ENCODE measurements around the gene ALDH2. TPM values are rescaled to one million over a fixed set of nuclear protein-coding genes. Genes with fewer than 3 reads are reported as not detected.
"Not testable (repeated sequence)": the region's sequence is repeated elsewhere in the genome, so short reads cannot be mapped to it uniquely, and the experiment has no call there.

Gene ALDH2
- total RNA-seq, 1 donor from 2014 or later: 59.5 TPM

DNA sequence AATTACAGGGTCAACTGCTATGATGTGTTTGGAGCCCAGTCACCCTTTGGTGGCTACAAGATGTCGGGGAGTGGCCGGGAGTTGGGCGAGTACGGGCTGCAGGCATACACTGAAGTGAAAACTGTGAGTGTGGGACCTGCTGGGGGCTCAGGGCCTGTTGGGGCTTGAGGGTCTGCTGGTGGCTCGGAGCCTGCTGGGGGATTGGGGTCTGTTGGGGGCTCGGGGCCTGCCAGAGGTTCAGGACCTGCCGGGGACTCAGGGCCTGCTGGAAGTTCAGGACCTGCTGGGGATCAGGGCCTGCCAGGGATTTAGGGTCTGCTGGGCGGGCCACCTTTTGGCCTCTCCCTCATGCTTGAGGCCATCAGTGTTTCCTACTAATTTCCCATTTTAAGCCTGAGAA lies 37.1 kb downstream of the ALDH2 start:
- no peak overlapping the region for H3K27ac Mint-ChIP-seq
- H3K4me3 Mint-ChIP-seq: no peak overlapping the region
- TF ChIP-seq, protein P1, sequence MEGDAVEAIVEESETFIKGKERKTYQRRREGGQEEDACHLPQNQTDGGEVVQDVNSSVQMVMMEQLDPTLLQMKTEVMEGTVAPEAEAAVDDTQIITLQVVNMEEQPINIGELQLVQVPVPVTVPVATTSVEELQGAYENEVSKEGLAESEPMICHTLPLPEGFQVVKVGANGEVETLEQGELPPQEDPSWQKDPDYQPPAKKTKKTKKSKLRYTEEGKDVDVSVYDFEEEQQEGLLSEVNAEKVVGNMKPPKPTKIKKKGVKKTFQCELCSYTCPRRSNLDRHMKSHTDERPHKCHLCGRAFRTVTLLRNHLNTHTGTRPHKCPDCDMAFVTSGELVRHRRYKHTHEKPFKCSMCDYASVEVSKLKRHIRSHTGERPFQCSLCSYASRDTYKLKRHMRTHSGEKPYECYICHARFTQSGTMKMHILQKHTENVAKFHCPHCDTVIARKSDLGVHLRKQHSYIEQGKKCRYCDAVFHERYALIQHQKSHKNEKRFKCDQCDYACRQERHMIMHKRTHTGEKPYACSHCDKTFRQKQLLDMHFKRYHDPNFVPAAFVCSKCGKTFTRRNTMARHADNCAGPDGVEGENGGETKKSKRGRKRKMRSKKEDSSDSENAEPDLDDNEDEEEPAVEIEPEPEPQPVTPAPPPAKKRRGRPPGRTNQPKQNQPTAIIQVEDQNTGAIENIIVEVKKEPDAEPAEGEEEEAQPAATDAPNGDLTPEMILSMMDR (conservative IDR thresholded peaks at IDR 0.05): no peak
- no peaks in the 10 kb centered on the region for H3K4me1 Mint-ChIP-seq (ENCODE audit: unreplicated experiment)
- no peaks in the 10 kb centered on the region for H3K9me3 Mint-ChIP-seq
- H3K36me3 Mint-ChIP-seq: peaks cover 8% of the 10 kb centered on the region
- no peaks in the 10 kb centered on the region for H3K27me3 Mint-ChIP-seq
- no peak for DNase-seq (ENCODE audit: extremely low spot score, unreplicated experiment)

DNA sequence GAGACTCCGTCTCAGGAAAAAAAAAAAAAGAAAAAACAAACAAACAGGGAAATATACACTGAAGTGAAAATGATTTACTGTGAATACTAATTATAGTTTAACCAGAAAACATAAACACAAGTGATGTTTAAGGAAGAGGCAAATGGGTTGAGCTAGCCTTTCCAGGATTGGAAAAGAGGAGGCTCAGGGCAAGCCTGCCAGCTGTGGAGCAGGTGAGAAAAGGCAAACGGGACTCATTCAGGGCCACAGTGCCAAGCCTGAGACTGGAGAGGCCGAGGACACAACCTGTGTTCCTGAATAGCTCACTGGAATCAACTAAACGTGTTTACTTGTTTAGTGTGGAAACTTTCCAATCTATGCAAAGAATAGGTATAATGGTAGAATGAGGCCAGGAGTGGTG lies 39.6 kb downstream of the ALDH2 start:
- DNase-seq (ENCODE audit: extremely low spot score, unreplicated experiment): no peak
- Mint-ChIP-seq H3K36me3 (peaks cover 4% of the 10 kb centered on the region), H3K27ac (no peak overlapping the region), H3K9me3 (no peaks in the 10 kb centered on the region), H3K27me3 (no peaks in the 10 kb centered on the region), H3K4me3 (no peak overlapping the region), H3K4me1 (ENCODE audit: unreplicated experiment) (no peaks in the 10 kb centered on the region)
- TF ChIP-seq, protein P1 (conservative IDR thresholded peaks at IDR 0.05): no peak

DNA sequence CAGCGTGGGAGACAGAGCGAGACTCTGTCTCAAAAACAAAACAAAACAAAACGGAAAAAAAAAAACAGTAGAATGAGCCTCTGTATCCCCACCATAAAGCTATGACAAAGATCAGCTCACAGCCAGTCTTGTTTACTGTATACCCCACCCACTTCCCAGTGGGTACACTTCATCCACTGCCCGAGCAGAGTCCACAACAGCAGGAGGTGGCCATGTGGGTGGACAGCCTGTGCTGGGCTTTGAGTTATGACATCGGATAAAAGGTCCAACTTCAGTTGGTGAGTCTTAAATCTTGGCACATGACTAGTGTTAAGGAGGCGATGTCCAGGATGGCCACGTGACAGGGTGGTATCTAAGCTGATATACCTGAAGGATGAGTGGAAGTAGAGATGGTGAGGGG lies 40.5 kb downstream of the ALDH2 start:
- H3K27me3 Mint-ChIP-seq: no peaks in the 10 kb centered on the region
- TF ChIP-seq, protein P1 (conservative IDR thresholded peaks at IDR 0.05): no peak
- no peak overlapping the region for H3K4me3 Mint-ChIP-seq
- peaks cover 4% of the 10 kb centered on the region for H3K36me3 Mint-ChIP-seq
- no peak overlapping the region for H3K27ac Mint-ChIP-seq
- H3K4me1 Mint-ChIP-seq (ENCODE audit: unreplicated experiment): no peaks in the 10 kb centered on the region
- no peaks in the 10 kb centered on the region for H3K9me3 Mint-ChIP-seq
- DNase-seq (ENCODE audit: extremely low spot score, unreplicated experiment): no peak

DNA sequence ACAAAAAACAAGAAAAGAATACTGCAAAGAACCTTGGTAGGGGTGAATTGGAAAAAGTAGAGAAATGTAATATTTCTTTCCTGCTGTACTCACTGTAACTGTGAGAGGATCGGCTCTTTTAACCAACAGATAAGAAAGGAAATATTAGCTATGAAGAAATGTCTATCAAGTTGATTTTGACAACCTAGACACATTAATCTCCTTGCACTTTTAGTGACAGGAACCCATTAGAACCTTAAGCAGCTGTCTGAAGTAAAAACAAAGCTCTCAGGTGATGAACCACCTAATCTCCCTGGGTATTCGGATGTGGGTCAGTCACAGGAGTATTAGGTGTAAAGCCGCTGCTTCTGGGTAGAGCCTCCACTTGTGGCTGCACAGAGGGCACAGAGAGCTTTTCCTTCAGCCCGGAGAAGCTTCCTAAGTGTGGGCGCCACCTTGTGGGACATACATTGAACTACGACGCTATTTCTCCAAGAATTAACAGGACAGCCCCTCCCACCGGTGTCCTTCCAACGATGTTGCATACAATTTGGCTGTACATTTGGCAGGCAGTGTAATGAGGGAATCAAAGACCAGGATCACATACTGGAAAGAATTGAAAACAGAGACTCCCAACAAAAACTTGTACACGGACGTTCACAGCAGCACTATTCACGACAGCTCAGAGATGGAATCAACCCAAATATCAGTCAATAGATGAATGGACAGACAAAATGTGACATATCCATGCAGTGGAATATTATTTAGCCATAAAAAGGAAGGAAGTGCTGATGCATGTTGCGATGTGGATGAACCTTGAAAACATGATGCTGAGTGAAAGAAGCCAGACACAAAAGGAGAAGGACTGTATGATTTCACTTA lies 46.4 kb downstream of the ALDH2 start:
- TF ChIP-seq, protein P1 (conservative IDR thresholded peaks at IDR 0.05): peak; percentile 90
- DNase-seq (ENCODE audit: extremely low spot score, unreplicated experiment): no peak
- no peaks in the 10 kb centered on the region for H3K27me3 Mint-ChIP-seq
- peak overlapping the region; percentile 6 for H3K27ac Mint-ChIP-seq
- H3K4me3 Mint-ChIP-seq: no peak overlapping the region
- no peaks in the 10 kb centered on the region for H3K9me3 Mint-ChIP-seq
- H3K36me3 Mint-ChIP-seq: peaks cover 3% of the 10 kb centered on the region
- peaks cover 5% of the 10 kb centered on the region for H3K4me1 Mint-ChIP-seq (ENCODE audit: unreplicated experiment)

DNA sequence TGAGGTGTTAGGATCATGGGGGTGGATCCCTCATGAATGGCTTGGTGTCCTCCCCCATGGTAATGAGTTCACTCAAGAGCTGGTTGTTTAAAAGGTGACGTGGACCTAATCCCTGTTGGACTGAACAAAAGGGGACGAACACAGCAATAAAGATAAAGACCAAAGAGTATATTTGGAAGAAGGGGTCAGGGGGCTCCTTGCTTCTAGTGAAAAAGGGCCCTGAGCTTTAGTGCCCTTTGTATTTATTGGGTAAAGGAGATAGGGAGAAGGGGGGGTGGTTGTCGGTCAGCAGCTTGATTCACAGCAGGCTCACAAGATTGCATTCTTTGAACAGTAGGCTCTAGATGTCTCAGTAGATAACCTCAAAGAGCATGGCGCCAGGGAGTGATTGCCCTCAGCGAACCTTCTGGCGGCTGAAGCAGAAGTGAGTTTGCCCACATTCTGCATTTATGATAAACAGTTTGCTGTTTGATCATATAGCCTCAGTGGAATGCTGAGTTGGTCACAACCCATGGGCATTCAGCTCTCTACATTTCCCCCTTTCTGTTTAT lies 49.4 kb downstream of the ALDH2 start:
- no peaks in the 10 kb centered on the region for H3K27me3 Mint-ChIP-seq
- no peak for DNase-seq (ENCODE audit: extremely low spot score, unreplicated experiment)
- peaks cover 9% of the 10 kb centered on the region for H3K4me1 Mint-ChIP-seq (ENCODE audit: unreplicated experiment)
- H3K9me3 Mint-ChIP-seq: no peaks in the 10 kb centered on the region
- TF ChIP-seq, protein P1 (conservative IDR thresholded peaks at IDR 0.05): no peak
- H3K27ac Mint-ChIP-seq: no peak overlapping the region
- peaks cover 3% of the 10 kb centered on the region for H3K36me3 Mint-ChIP-seq
- no peak overlapping the region for H3K4me3 Mint-ChIP-seq

DNA sequence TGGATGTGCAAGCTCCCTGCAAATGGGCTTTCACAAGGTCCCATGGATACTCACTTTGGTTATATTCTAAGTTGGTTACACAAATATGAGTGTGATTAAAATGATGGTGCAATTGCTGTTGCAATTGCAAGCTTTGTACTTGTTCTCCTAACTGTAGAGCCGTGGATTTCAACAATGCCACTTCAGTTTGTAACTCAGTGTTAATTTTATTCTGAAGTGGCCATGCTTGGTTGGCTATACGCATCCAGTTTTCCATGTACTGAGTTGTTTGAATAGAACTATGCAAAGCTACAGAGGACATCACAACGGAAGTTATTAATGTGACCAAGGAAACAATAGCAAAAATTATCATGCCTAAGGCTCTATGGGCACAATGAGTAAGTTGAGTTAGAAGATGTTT lies 50.2 kb downstream of the ALDH2 start:
- H3K4me1 Mint-ChIP-seq (ENCODE audit: unreplicated experiment); H3K36me3 Mint-ChIP-seq; H3K4me3 Mint-ChIP-seq; H3K9me3 Mint-ChIP-seq; DNase-seq (ENCODE audit: extremely low spot score, unreplicated experiment); H3K27ac Mint-ChIP-seq; H3K27me3 Mint-ChIP-seq: not testable (repeated sequence)

All from type B pancreatic cell (in vitro differentiated cells).